OCI-M2 (cell line): Measurements from ENCODE around the gene NALCN.

Experiments
- DNase-seq: peaks from one replicate; lab custom pipeline; 2025; ENCODE audit not compliant: unreplicated experiment; lab: John Stamatoyannopoulos, UW

NALCN gene

GRCh38 chr13:101049166-101049850 lies 367.0 kb downstream of the NALCN start:
- no peak for DNase-seq

- DNase-seq: no peak
Measured at GRCh38 chr13:101036546-101036945, 379.8 kb downstream of the NALCN start.

GRCh38 chr13:101035119-101035620 lies 381.1 kb downstream of the NALCN start:
- no peak for DNase-seq

- no peak for DNase-seq
Measured at GRCh38 chr13:101026736-101027398, 389.4 kb downstream of the NALCN start.

- DNase-seq: no peak
Measured at GRCh38 chr13:101026328-101026727, 390.0 kb downstream of the NALCN start.

GRCh38 chr13:101025925-101026324 lies 390.4 kb downstream of the NALCN start:
- no peak for DNase-seq

- no peak for DNase-seq
Measured at GRCh38 chr13:101025519-101025918, 390.8 kb downstream of the NALCN start.

- DNase-seq: no peak
Measured at GRCh38 chr13:101019126-101019525, 397.2 kb downstream of the NALCN start.

GRCh38 chr13:101018720-101019119 lies 397.6 kb downstream of the NALCN start:
- no peak for DNase-seq

- DNase-seq: no peak
Measured at GRCh38 chr13:101017123-101017872, 399.0 kb downstream of the NALCN start.

GRCh38 chr13:101016475-101016874 lies 399.8 kb downstream of the NALCN start:
- DNase-seq: no peak

GRCh38 chr13:101013245-101013644 lies 403.1 kb downstream of the NALCN start:
- DNase-seq: no peak

- no peak for DNase-seq
Measured at GRCh38 chr13:101010100-101010499, 406.2 kb downstream of the NALCN start.

- no peak for DNase-seq
Measured at GRCh38 chr13:101007245-101007644, 409.1 kb downstream of the NALCN start.
